NCI-H748 (cell line): ENCODE measurements around the gene SSU72.

Experiments used
- DNase-seq: peaks from one replicate; lab custom pipeline; 2025; ENCODE audit not compliant: unreplicated experiment; lab: John Stamatoyannopoulos, UW

SSU72 gene

DNA sequence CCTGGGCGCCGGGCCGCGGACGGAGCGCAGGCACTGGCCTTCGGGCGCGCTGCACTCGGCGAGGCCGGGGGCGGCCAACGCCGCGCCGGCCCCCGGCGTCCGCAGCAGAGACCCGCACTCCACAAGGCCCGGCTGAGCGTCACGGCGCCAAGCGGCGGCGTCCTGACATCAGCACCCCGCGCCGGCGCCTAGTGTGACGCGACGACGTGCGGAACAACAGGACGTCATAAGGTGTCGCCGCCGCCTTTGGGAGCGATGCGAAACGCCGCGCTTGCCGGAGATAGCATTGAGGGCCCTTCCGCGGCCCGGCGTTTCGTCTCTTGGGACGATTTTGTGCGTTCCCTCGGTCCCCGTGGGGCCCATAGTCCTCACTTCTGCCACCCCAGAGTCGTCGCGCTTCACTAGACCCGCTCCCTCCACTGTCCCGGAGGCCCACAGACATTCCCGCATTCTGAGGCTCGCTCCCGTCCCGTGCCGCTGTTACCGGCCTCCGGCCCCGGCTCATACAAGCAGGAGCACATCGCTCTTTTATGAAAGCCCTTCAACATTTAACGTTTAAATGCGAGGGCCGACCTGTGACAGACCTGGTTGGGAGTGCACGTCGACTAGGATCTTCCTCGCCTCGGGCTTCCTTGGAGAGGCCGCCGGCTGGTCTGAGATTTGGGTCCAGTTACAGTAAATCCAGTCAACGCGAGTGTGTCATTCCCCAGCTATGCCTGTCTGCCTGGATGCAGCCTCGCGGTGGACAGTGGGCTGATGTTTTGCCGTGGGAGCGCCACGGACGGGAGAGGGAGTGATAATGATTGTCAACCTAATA, at the start of gene SSU72:
SSU72 (minus strand) TSS at position 143 of the 817 bp plus-strand sequence. CDS start 306 bp downstream, outside the sequence.
- peak; percentile 88 for DNase-seq

- DNase-seq: no peak
These were observed 49.2 kb upstream of the SSU72 start for GRCh38 chr1:1623631-1624442.

DNA sequence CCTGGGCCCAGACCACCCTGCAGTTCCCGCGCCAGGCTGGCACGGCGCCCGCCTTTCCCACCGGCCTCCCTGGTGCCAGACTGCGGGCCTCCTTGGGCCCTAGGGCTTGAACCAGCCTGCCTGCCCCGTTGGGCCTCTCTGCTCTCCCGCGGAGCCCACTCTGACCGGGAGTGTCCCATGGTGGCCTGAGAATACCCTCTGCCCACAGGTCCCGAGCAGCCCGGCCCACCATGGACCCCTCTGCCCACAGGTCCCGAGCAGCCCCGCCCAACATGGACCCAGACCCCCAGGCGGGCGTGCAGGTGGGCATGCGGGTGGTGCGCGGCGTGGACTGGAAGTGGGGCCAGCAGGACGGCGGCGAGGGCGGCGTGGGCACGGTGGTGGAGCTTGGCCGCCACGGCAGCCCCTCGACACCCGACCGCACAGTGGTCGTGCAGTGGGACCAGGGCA, 48.5 kb upstream of the SSU72 start:
- no peak for DNase-seq

DNA sequence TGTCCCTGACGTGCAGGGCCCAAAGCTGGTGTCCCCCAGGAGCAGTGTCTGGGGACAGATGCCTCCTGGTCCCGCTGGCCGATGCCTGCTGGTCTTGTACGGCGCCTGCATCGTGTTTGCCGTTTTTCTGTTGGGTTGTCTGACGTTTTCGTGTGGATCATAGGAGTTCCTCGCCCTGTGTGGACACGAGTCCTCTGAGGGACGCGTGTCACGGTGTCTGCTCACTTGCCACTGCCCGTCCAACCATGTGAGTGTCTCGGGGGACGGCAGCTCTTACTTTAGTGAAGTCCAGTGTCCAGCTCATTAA, 48.1 kb upstream of the SSU72 start:
- no peak for DNase-seq

GRCh38 chr1:1622010-1622787, 47.5 kb upstream of the SSU72 start:
- no peak for DNase-seq

GRCh38 chr1:1621173-1622009, 46.7 kb upstream of the SSU72 start:
- no peak for DNase-seq

DNA sequence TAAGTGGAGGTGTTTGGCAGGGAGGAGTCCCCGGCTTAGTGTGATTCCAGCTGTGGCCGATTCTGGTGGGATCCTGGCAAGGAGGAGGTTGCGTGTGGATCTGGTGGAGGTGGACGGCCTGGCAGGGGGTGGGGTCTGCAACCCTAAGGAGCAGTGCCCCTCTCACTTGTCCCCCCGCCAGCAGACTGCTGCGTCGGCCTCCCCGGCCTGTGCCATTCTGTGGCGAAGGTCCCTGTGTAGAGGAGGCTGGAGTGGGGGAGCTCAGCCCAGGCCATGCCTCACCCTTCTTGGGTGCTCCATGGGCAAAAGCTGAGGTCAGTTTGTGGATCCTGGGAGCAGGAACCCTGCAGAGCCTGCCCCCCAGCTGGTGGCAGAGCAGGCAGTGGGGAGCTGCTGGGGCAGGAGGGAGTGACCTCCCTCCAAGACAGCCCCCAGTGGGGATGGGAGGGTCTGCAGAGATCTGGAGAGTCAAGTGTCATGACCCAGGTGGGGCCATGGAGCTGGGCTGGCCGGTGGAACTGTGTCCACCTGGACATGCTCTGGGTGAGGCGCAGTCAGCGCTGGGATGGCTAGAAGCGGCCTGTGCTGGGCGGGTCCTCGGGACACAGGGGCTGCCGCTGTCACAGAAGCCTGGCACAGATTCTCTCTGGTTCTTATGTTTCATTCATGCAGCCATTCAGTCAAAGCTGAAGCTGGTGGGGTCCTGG, 45.9 kb upstream of the SSU72 start:
- no peak for DNase-seq

DNA sequence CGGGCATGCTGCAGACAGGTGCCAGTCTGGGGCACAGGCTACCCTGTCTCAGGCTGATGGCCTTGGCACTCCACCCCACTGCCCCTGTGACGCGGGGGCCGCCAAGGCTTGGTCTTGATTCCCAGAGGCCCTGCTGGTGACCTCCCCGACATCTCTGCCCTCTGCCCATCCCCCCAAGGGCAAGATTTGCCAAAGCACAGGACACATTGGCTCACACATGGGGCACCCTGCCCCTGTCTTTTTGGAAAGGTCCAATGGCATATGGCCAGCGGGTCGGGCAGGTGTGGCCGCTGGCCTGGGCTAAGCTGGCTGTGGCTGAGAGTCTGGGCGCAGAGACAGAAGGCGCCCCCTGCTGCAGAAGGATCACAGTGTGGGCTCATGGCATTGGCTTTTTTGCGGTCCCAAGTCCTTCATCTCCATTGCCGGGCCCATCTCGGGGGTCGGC, 45.3 kb upstream of the SSU72 start:
- no peak for DNase-seq

DNA sequence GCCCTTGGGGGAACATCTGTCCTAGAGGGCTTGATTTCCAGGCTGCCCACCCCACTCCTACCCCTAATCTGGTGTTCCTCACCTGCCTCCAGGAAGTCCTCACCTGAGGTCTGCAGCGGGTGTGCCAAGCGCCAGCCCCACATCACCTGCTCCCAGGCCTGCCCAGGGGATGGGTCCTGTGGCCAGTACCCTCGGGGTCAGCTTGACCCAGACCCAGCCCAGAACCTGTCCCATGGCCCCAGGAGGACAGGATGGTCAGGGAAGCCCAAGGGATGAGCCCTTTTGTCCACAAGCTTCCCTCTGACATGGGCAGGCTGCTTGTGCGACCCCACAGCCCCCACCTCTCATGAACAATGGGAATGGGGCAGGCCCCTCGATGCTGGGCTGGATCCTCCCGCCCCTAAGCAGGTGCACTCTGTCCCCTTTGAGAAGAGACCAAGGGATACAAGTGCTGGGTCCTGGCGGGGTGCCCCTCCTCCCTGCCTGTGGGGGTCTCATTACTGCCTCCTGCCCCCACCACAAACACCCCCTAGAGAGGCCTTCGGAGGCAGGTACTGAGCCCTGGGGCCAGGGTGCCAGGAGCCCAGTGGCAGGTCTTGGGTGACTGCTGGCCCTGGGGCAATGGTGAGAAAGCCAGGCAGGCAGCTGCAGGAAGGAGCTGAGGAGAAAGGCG, 43.9 kb upstream of the SSU72 start:
- no peak for DNase-seq

DNA sequence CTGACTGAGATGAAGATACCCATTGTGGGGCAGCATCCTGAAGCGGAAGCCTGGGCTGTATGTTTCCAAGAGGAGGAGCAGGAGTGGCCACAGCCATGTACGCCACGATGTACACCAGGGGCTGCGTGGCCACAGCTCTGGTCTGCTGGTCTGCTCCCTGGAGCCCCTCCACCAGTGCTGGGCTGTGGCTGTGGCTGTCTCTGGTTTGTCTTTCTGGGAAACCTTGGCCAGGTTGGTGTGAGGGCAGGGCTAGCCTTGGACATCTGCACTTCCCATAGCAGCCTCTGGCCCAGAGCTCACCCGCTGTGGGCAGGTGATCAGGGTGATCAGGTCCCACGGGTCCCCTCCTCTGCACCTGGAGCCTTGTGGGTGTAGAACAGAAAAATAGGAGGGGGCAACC, 43.3 kb upstream of the SSU72 start:
- DNase-seq: no peak

- no peak for DNase-seq
These were observed 42.9 kb upstream of the SSU72 start for GRCh38 chr1:1617516-1617915.

DNA sequence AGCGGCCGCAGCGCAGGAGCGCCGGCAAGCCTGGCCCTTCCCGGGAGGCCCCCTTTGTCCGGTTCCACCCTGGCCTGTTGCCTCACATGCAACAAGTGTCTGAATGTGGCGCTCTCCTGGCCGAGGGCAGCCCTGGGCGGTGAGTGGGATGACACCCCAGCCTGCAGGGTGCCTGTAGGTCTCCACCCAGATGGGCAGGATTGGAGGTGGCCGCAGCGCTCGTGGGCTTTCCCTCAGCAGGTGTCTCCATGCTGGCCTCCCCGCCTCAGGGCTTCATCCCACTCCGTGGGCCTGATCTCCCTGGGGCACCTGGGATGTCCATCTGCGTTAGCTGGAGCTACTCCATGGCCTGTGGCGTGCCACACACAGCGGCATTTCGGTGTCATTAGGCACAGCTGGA, 42.2 kb upstream of the SSU72 start:
- no peak for DNase-seq

GRCh38 chr1:1616045-1616790, 41.6 kb upstream of the SSU72 start:
- DNase-seq: peak; percentile 20

- DNase-seq: peak; percentile 96
These were observed 40.8 kb upstream of the SSU72 start, which contains the start of gene MIB2 for GRCh38 chr1:1615256-1616044. Gene MIB2, plus strand, starts transcription at chr1:1615500. Its CDS starts 7,953 bp downstream, at chr1:1623453.

DNA sequence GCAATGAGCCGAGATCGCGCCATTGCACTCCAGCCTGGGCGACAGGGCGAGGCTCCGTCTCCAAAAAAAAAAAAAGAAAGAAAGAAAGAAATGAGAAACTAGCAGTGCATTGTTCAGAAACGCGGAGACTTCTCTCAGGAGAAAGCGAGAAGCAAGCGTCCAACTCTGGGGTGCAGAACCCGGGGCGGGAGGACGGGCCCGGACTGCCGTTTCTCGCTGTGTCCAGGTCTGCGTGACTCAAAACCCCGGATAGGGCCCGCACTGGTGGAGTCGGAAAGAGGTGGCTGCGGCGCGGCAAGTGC, 40.2 kb upstream of the SSU72 start:
- no peak for DNase-seq

- peak; percentile 23 for DNase-seq
These were observed 39.7 kb upstream of the SSU72 start for GRCh38 chr1:1614204-1614953.

DNA sequence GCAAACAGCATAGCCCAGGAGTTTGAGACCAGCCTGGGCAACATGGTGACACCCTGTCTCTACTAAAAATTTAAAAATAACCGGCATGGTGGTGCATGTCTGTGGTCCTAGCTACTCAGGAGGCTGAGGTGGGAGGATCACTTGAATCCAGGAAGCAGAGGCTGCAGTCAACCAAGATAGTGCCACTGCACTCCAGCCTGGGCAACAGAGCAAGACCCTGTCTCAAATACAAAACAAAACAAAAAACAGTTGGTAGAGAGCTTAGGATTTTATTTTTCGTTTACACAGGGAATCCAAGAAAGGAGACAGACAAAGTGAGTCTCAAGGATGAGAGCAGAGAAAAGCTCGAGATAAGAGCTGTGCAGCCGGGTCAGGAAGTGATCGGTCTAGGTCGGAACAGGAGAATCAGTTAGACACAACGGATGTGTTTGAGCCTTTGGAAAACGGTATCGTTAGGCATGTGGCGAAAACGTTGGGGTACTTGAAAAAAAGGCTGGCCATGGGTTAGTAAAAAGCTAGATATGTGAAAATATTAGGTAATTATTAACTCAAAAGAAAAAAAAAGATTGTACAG, 38.9 kb upstream of the SSU72 start:
- DNase-seq: no peak
